ENCODE data around the gene CCDC142. TPM values are rescaled to one million over a fixed set of nuclear protein-coding genes. Genes with fewer than 3 reads are reported as not detected.

The CCDC142 gene
- total RNA-seq, 1 donor from 2014 or later = 16.1 TPM

GRCh38 chr2:74525717-74526648, 43.2 kb upstream of the CCDC142 start, which contains the start of gene DQX1:
TSS of gene DQX1 (minus strand) at chr2:74526231. CDS start at chr2:74525729, 502 bp downstream.
- no peak within 1 kb of the TSS for H3K4me3 ChIP-seq
- H3K27me3 ChIP-seq = no peaks in the 10 kb centered on the region
- no peak for TF ChIP-seq CTCF (IDR thresholded peaks at IDR 0.05)
- intact Hi-C loops (cut with DNase I) = no loop called here
- peaks cover 22% of the 10 kb centered on the region for H3K36me3 ChIP-seq
- H3K9me3 ChIP-seq = no peaks in the 10 kb centered on the region
- H3K27ac ChIP-seq = no peak within 1 kb of the TSS
- peaks cover 15% of the 10 kb centered on the region for H3K4me1 ChIP-seq
- DNase-seq = no peak
- ATAC-seq = no peak

GRCh38 chr2:74524955-74525716, 42.3 kb upstream of the CCDC142 start:
- Histone ChIP-seq H3K27ac (no peak overlapping the region), H3K9me3 (no peaks in the 10 kb centered on the region), H3K4me1 (peaks cover 10% of the 10 kb centered on the region), H3K36me3 (peaks cover 22% of the 10 kb centered on the region), H3K4me3 (no peak overlapping the region), H3K27me3 (peaks cover 5% of the 10 kb centered on the region)
- intact Hi-C loops (cut with DNase I) = no loop called here
- ATAC-seq (no peak), DNase-seq (no peak)
- no peak for TF ChIP-seq CTCF (IDR thresholded peaks at IDR 0.05)

- Histone ChIP-seq H3K4me3 (no peak overlapping the region), H3K9me3 (no peaks in the 10 kb centered on the region), H3K27me3 (peaks cover 16% of the 10 kb centered on the region), H3K27ac (no peak overlapping the region), H3K4me1 (peaks cover 10% of the 10 kb centered on the region), H3K36me3 (peaks cover 22% of the 10 kb centered on the region)
- intact Hi-C loops (cut with DNase I) = no loop called here
- TF ChIP-seq CTCF (IDR thresholded peaks at IDR 0.05) = no peak
- DNase-seq (no peak), ATAC-seq (no peak)
These were observed 41.2 kb upstream of the CCDC142 start for GRCh38 chr2:74524005-74524404.

DNA sequence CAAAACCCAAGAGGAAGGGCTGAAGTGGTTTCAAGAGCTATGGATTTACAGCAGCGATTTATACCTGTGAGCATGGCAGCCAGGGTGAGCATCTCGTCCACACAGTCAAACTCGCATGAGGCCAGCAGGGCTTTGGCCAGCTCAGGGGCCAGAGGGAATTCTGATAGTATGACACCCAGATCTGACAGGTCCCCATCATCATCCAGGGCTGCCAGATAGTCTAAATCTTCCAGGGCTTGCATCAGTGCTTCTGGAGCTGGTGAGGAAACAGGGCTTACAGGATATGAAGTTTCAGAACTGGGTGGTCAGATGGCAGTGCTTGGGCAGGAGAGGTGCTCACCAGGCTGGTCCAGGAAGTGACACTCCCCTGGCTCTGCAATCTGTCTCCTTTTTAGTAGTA, 39.7 kb upstream of the CCDC142 start:
- ATAC-seq = no peak
- intact Hi-C loops (cut with DNase I) = no loop called here

GRCh38 chr2:74516650-74517049, 33.9 kb upstream of the CCDC142 start:
- Histone ChIP-seq H3K4me3 (peak overlapping the region; percentile 38), H3K27me3 (peaks cover 89% of the 10 kb centered on the region), H3K36me3 (no peaks in the 10 kb centered on the region), H3K27ac (no peak overlapping the region), H3K9me3 (no peaks in the 10 kb centered on the region), H3K4me1 (peaks cover 14% of the 10 kb centered on the region)
- DNase-seq (no peak), ATAC-seq (no peak)
- no peak for TF ChIP-seq CTCF (IDR thresholded peaks at IDR 0.05)
- intact Hi-C loops (cut with DNase I) = no loop called here

More for the DNA sequence above, 39.7 kb upstream of the CCDC142 start:
- no peak for DNase-seq
- TF ChIP-seq CTCF (IDR thresholded peaks at IDR 0.05) = no peak
- no peaks in the 10 kb centered on the region for H3K9me3 ChIP-seq
- H3K4me1 ChIP-seq = no peaks in the 10 kb centered on the region
- no peak overlapping the region for H3K4me3 ChIP-seq
- peaks cover 30% of the 10 kb centered on the region for H3K27me3 ChIP-seq
- H3K36me3 ChIP-seq = peaks cover 17% of the 10 kb centered on the region
- H3K27ac ChIP-seq = no peak overlapping the region
